Testis (tissue), 3 donors: ENCODE results near the gene FYB1. TPM values are rescaled to one million over a fixed set of nuclear protein-coding genes. Genes with fewer than 3 reads are reported as not detected.

Experiments
- DNase-seq: peaks from one replicate; pipeline ENCODE4 v3.0.0-alpha.2; 2019
- H3K27ac ChIP-seq, 2 donors: fragments of 200-600 bp; sonication (generic); one replicate each; pipeline ENCODE4 v1.5.1; 2019
- H3K27me3 ChIP-seq: fragments of 200-600 bp; sonication (generic); one replicate; pipeline ENCODE4 v1.5.1; 2019
- H3K36me3 ChIP-seq: fragments of 200-600 bp; sonication (generic); one replicate; pipeline ENCODE4 v1.5.1; 2017; ENCODE audit warnings: low read depth; ENCODE audit errors: missing control alignments
- H3K4me1 ChIP-seq: fragments of 200-600 bp; sonication (generic); one replicate; pipeline ENCODE4 v1.5.1; 2019
- H3K4me3 ChIP-seq, 2 donors: fragments of 200-600 bp; sonication (generic); one replicate each; pipeline ENCODE4 v1.5.1; 2017 to 2019
- H3K9me3 ChIP-seq: fragments of 200-600 bp; sonication (generic); one replicate; pipeline ENCODE4 v1.5.1; 2017
- POLR2A ChIP-seq: fragments of 450-650 bp; IDR thresholded peaks from one replicate; pipeline ENCODE4 v1.6.1; 2017; ENCODE audit warnings: antibody characterized with exemption, mild to moderate bottlenecking, moderate library complexity
- WGBS, 2 donors: methylation state at CpG; one replicate each; pipeline ENCODE4 v1.1.5; 2018; 5-methylcytosine and 5-hydroxymethylcytosine counted together
- intact Hi-C: fragments of 100-400 bp; cut with DNase I; formaldehyde crosslinking; loops from one replicate; pipeline ENCODE4 v1.15.1; 2023; ENCODE audit warnings: low total_unique reads
- polyA plus RNA-seq: library from polyadenylated mRNA; stranded (reverse); fragments of 350-450 nt; fragmentation: Illumina TruSeq; extraction: RNeasy Lipid Tissue Mini Kit (QIAGEN cat#74804); gene quantifications from one replicate; pipeline ENCODE4 v1.2.3, GENCODE V29; 2014; ENCODE audit warnings: low read depth, low replicate concordance; ENCODE audit not compliant: insufficient read depth
- total RNA-seq, 2 donors: library from RNA; depleted of rRNA; stranded (reverse); fragments of >200 nt; gene quantifications; one replicate each; pipeline ENCODE4 v1.2.3, GENCODE V29; 2016
- TF ChIP-seq, protein P1 (sequence below), 3 experiments: fragments of 450-650 bp in 2 of 3; fragments of 200-600 bp in 1 of 3; sonication (generic) in 1 of 3; IDR thresholded peaks; one replicate each; pipeline ENCODE4 v1.5.1; 2016 to 2019; ENCODE audit warnings: antibody characterized with exemption in 3 of 3, mild to moderate bottlenecking in 2 of 3, moderate library complexity in 1 of 3

FYB1 gene
- total and polyA plus RNA-seq, 3 donors from 2014 or later, result 2.5 to 8.6 (median 6.0) TPM

DNA sequence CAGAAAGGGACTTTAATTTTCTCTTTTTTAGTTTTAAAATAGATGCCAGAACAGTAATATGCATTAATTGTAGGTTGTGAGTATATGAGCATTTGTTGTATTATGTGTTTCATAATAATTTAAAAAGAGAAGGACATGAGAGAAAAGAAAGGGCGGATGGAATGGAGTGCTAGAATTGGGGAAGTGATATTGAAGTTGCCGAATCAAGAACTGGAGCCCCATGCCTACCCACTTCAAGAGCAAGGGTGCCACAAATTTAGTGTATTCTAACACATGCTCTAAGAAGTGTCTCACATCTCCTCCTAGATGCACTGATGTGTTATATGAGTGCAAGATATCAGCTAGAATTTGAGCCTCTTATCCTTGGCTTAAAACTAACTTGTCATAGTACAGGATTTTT is 43.6 kb upstream of the FYB1 start:
- intact Hi-C loops, result no loop called here
- Histone ChIP-seq H3K4me1 (no peaks in the 10 kb centered on the region), H3K27ac (no peak overlapping the region), H3K27me3 (no peaks in the 10 kb centered on the region), H3K9me3 (no peaks in the 10 kb centered on the region), H3K36me3 (no peaks in the 10 kb centered on the region), H3K4me3 (no peak overlapping the region)
- WGBS, 2 donors, result 87 to 93% methylated on average over 2 of the region's 2 CpGs
- DNase-seq, result no peak
- TF ChIP-seq POLR2A, result no peak
- TF ChIP-seq, protein P1, sequence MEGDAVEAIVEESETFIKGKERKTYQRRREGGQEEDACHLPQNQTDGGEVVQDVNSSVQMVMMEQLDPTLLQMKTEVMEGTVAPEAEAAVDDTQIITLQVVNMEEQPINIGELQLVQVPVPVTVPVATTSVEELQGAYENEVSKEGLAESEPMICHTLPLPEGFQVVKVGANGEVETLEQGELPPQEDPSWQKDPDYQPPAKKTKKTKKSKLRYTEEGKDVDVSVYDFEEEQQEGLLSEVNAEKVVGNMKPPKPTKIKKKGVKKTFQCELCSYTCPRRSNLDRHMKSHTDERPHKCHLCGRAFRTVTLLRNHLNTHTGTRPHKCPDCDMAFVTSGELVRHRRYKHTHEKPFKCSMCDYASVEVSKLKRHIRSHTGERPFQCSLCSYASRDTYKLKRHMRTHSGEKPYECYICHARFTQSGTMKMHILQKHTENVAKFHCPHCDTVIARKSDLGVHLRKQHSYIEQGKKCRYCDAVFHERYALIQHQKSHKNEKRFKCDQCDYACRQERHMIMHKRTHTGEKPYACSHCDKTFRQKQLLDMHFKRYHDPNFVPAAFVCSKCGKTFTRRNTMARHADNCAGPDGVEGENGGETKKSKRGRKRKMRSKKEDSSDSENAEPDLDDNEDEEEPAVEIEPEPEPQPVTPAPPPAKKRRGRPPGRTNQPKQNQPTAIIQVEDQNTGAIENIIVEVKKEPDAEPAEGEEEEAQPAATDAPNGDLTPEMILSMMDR (IDR thresholded peaks at IDR 0.05), result no peak

DNA sequence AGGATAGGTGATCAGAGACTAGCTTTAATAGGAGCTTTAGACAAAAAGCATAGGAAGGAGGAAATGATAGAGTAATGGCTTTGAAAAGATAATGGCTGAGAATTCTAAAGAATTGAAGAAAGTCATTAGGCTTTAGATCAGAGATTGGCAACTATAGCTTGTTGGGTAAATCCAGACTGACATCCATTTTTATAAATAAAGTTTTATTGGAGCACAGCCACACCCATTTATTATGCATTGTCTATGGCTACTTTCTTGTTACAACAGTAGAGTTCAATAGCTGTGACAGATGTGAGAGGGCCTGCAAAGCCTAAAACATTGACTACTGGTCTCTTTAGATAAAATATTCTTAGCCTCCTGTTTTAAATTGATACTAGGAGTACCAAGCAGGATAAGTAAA is 40.7 kb upstream of the FYB1 start:
- intact Hi-C loops, result no loop called here
- Histone ChIP-seq H3K36me3 (no peaks in the 10 kb centered on the region), H3K4me3 (no peak overlapping the region), H3K4me1 (no peaks in the 10 kb centered on the region), H3K27ac (no peak overlapping the region), H3K9me3 (no peaks in the 10 kb centered on the region), H3K27me3 (no peaks in the 10 kb centered on the region)
- no peak for TF ChIP-seq POLR2A
- TF ChIP-seq, protein P1 (IDR thresholded peaks at IDR 0.05), result no peak
- no peak for DNase-seq

DNA sequence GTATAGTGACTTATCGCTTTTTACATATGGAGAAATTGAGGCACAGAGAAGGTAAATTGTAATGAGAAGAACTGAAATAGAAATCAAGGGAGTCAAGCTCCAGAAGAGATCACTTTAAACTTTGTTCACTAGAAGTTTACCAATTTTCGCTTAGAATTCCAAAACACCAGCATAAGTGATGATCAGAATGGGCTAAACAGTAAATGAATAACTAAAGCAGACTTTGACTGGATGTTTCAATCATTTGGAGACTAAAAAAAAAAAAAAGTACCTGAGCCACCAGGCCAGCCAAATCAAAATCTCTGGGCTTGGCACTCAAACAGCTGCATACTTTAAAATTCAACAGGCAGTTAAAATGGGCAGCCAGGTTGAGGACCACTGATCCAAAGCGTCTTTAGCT is 38.2 kb upstream of the FYB1 start:
- no peaks in the 10 kb centered on the region for H3K9me3 ChIP-seq
- 91 to 98% methylated on average over 3 of the region's 3 CpGs for WGBS, 2 donors
- no peak for DNase-seq
- H3K36me3 ChIP-seq, result no peaks in the 10 kb centered on the region
- no peak overlapping the region for H3K4me3 ChIP-seq
- no peak overlapping the region for H3K27ac ChIP-seq
- no peaks in the 10 kb centered on the region for H3K27me3 ChIP-seq
- no peaks in the 10 kb centered on the region for H3K4me1 ChIP-seq
- TF ChIP-seq, protein P1 (IDR thresholded peaks at IDR 0.05), result no peak
- TF ChIP-seq POLR2A, result no peak
- intact Hi-C loops, result no loop called here

DNA sequence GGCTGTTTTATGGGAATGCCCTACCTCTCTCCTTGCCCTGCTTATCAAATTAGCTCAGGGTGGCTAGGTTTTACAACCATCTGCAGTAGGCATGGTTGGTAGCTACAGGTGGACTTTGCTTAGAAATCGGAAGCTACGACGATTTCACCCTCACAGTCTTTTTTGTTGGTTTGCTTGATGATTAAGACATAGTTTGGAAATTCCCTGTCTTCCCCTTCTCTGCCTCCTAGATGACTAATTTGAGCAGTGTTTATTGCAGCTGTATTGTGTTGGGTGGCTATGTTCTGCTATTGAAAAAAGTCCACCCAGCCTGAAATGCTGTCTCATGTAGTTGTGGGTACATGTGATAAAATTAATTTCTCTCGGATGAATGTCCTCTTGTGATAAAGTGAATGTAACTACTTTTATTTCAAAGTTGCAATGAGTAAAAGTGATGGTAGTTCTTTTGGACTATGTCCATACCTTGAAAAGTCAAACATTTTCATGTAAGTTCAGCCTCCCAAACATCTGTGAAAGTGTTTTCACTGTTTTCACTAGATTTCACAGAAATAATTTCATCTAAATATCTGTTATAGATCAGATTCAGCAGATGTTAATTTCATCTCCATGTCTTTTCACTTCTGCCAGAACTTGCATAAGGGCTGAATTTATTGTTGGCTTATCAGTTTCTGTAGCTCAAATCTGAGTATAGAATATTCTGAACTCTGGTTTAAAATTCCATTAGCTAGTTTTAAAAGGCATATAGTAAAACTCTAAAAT is 37.3 kb upstream of the FYB1 start:
- H3K4me3 ChIP-seq, result no peak overlapping the region
- H3K4me1 ChIP-seq, result no peaks in the 10 kb centered on the region
- WGBS, 2 donors, result 52 to 62% methylated on average over 4 of the region's 4 CpGs
- DNase-seq, result no peak
- H3K9me3 ChIP-seq, result no peaks in the 10 kb centered on the region
- no peak for TF ChIP-seq POLR2A
- TF ChIP-seq, protein P1 (IDR thresholded peaks at IDR 0.05), result no peak
- intact Hi-C loops, result no loop called here
- no peaks in the 10 kb centered on the region for H3K36me3 ChIP-seq
- H3K27me3 ChIP-seq, result no peaks in the 10 kb centered on the region
- H3K27ac ChIP-seq, result no peak overlapping the region

DNA sequence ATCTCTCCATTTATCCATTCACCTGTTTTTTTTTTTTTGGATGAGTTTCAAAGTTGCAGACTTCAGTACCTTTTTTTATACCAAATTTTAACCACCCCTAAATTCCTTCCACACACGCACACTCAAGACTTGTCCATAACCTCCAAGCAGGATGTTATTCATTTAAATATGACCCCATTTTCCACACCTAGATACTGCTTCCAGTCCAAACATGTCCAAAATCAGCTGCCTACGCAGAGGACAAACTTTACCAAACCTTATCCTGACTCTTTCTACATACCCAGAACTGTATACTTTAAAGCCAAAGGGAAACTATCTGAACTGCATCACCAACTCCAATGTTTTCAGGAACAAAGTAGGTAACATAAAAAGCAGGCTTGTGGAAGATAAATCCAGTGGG is 36.0 kb upstream of the FYB1 start:
- intact Hi-C loops, result no loop called here
- H3K36me3 ChIP-seq, result no peaks in the 10 kb centered on the region
- DNase-seq, result no peak
- H3K4me3 ChIP-seq, result no peak overlapping the region
- no peaks in the 10 kb centered on the region for H3K27me3 ChIP-seq
- no peaks in the 10 kb centered on the region for H3K4me1 ChIP-seq
- H3K9me3 ChIP-seq, result no peaks in the 10 kb centered on the region
- WGBS, 2 donors, result 93 to 95% methylated on average over 2 of the region's 2 CpGs
- TF ChIP-seq POLR2A, result no peak
- TF ChIP-seq, protein P1 (IDR thresholded peaks at IDR 0.05), result no peak
- H3K27ac ChIP-seq, result no peak overlapping the region
